ENCODE data around the gene S1PR1. TPM values are rescaled to one million over a fixed set of nuclear protein-coding genes. Genes with fewer than 3 reads are reported as not detected.
A peak's percentile ranks its signal among the peaks of the same experiment; 100 is the strongest.
"Not testable (repeated sequence)": the region's sequence is repeated elsewhere in the genome, so short reads cannot be mapped to it uniquely, and the experiment has no call there.

The S1PR1 gene
- total RNA-seq, 1 experiment from 2014 or later = not detected

DNA sequence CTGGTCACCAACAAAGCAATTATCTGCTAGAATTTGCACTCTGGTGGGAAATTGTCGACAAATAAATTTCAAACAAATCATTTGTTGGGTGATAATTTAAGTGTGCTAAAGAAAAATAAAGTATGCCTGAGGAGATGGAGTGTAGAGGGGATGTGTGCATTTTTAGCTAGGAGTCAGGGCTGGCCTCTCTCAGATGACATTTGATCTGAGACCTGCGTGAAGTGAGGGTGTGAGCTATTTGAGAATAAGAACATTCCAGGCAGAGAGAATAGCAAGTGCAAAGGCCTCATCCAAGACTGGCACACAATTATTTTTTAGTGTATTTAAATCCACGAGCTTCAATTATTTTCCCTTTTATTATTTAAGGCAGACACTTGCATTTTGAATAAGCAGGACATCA, 19.7 kb upstream of the S1PR1 start:
- DNase-seq (ENCODE audit: low read depth) = no peak
- in situ Hi-C loops (cut with HindIII; ENCODE audit: low pct_unique_long_range_greater_than_20kb, low sequenced_read_pairs) = no loop called here

DNA sequence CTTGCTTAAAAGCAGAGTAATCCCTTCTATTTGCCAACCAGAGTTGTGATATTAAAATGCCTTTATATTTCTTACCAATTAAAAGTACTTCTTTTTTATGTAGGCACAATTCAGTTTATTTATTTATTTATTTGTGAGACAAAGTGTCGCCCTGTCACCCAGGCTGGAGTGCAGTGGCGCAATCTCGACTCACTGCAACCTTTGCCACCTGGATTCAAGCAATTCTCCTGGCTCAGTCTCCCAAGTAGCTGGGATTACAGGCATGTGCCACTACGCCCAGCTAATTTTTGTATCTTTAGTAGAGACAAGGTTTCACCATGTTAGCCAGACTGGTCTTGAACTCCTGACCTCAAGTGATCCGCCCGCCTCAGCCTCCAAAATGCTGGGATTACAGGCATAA, 17.9 kb upstream of the S1PR1 start:
- in situ Hi-C loops (cut with HindIII; ENCODE audit: low pct_unique_long_range_greater_than_20kb, low sequenced_read_pairs); DNase-seq (ENCODE audit: low read depth): not testable (repeated sequence)

- in situ Hi-C loops (cut with HindIII; ENCODE audit: low pct_unique_long_range_greater_than_20kb, low sequenced_read_pairs) = no loop called here
- DNase-seq (ENCODE audit: low read depth) = no peak
Observed at GRCh38 chr1:101219924-101220870, 16.6 kb upstream of the S1PR1 start.

- DNase-seq (ENCODE audit: low read depth) = no peak
- in situ Hi-C loops (cut with HindIII; ENCODE audit: low pct_unique_long_range_greater_than_20kb, low sequenced_read_pairs) = no loop called here
Observed at GRCh38 chr1:101220906-101221305, 15.9 kb upstream of the S1PR1 start.

DNA sequence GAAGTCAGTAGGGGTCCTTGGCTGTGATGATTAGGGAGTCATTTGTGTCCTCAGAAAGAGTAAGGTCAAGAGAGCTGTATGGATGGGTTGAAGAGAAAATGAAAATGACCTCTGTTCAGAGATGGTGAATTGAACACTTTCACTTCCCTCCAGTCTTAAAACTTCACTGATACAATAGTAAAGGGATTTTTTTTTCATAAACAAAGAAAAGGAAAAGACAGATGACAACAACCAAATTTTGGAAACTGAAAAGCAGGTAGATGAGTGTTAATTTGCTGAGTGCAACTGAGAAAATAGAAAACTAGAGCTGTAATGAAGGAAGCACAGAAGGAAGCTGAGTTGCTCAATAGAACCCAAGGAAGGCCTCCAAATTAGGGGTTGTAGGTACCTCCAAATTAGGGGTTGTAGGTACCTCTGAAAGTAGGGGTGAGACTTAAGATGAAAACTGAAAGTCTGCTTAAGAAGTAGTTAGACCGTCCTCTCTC, 14.8 kb upstream of the S1PR1 start:
- DNase-seq (ENCODE audit: low read depth) = no peak
- in situ Hi-C loops (cut with HindIII; ENCODE audit: low pct_unique_long_range_greater_than_20kb, low sequenced_read_pairs) = no loop called here

GRCh38 chr1:101227837-101228236, 9.0 kb upstream of the S1PR1 start:
- in situ Hi-C loops (cut with HindIII; ENCODE audit: low pct_unique_long_range_greater_than_20kb, low sequenced_read_pairs) = no loop called here
- DNase-seq (ENCODE audit: low read depth) = no peak

DNA sequence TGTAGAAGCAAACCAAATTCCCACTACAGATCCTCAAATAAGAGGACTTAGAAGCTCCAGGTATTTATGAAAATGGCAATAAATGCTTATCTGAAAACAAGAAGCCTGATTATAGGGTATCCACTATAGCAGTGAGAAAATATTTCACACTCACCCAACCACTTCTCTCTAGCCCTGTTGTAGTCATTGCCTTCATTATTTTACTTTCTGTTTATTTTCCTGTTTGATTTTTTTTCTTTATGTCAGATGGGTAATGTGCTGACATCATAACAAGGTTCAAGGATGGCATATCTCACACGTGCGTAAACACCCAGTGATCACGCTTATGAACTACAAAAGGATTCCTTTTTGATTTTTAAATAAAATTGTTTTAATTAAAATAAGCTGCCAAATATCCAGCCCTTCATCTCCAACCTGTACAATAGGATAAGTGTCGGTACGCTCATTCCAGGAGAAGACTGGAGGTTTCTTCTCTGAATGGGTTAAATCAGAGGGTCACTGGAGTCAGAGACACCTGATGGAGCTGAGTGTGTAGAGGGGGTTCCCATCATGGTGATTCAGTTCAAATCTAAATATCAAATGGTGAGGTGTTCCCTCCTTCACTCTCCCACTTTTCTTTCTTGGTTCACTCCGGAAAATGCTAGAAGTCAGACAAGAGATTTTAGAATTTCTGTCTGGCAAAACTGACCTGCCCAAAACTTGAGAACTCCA, 8.2 kb upstream of the S1PR1 start:
- DNase-seq (ENCODE audit: low read depth) = no peak
- in situ Hi-C loops (cut with HindIII; ENCODE audit: low pct_unique_long_range_greater_than_20kb, low sequenced_read_pairs) = no loop called here

GRCh38 chr1:101232182-101232581, 4.6 kb upstream of the S1PR1 start:
- DNase-seq (ENCODE audit: low read depth); in situ Hi-C loops (cut with HindIII; ENCODE audit: low pct_unique_long_range_greater_than_20kb, low sequenced_read_pairs): not testable (repeated sequence)

DNA sequence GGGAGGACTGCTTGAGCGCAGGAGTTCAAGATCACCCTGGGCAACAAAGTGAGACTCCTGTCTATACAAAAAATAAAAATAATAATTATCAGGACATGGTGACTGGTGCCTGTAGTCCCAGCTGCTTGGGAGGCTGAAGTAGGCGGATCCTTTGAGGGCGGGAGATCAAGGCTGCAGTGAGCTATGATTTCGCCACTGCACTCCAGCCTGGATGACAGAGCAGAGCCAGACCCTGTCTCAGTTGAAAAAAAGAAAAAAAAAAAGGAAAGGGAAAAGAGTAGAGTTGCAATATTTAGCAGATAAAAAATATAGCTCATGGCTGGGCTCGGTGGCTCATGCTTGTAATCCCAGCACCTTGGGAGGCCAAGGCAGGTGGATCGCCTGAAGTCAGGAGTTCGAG, 3.3 kb upstream of the S1PR1 start:
- no peak for DNase-seq (ENCODE audit: low read depth)
- in situ Hi-C loops (cut with HindIII; ENCODE audit: low pct_unique_long_range_greater_than_20kb, low sequenced_read_pairs) = no loop called here

DNA sequence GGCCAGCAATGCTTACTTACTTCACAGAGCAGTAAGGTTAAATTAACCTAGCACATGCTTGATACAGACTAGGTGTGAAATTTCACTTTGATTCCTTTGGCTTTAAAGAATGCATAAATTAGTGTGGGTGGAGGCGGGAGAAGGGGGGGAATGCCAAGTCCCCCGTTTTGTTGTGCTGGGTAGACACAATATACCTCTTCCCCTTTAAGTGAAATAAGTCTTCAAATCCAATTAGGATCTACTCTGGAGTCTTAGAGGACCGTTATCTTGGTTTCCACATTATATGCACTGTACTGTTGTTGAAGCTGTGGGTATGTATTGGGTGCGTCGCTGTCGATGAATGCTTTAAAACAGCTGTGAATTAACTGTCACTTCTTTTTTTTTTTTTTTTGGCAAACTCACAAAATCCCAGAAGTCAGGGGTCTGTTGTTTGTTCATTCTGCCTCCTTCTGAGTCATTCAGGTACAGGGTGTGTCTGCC, 1.6 kb upstream of the S1PR1 start:
- no peak for DNase-seq (ENCODE audit: low read depth)
- in situ Hi-C loops (cut with HindIII; ENCODE audit: low pct_unique_long_range_greater_than_20kb, low sequenced_read_pairs) = no loop called here

DNA sequence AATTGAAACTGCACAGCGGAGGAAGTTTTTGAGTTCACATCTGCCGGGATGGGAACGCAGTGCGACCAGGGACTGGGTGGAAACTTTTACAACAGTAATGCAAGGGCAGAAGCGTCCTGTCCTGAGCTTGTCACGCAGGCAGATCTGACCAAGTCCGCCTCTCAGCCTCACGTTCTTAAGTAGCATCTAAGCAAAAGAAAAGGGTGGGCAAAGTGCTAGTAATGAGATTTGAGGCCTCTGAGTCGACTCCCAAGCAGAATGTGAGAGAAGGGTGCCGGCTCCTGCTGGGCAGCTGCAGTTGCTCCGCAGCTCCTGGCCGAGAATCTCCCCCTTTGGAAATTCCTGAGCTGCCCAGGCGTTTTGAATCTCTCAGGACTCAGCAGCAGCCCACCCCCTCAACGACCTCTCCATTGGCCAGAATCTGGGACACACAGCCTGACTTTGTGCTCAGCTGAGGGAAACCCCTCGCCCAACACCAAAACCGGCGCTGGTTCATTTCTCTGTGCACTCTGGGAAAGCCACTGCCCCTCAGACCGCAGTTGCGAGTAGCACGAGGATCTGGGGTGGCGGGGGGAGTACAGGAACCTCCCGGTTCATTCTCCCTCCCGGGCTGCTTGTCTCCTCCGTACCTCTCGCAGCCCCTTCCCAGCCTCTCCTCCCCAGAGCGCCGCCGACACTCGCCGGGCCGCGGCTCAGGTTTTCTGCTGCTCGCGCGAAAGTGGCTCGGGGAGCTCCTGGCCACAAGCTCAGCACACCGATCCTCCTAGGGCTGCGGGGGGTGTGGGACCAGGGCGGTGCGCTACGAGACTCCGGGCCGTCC, 913 bp upstream of the S1PR1 start:
- in situ Hi-C loops (cut with HindIII; ENCODE audit: low pct_unique_long_range_greater_than_20kb, low sequenced_read_pairs) = no loop called here
- no peak for DNase-seq (ENCODE audit: low read depth)

GRCh38 chr1:101237229-101237837, 514 bp downstream of the S1PR1 start:
- in situ Hi-C loops (cut with HindIII; ENCODE audit: low pct_unique_long_range_greater_than_20kb, low sequenced_read_pairs) = no loop called here
- DNase-seq (ENCODE audit: low read depth) = no peak

DNA sequence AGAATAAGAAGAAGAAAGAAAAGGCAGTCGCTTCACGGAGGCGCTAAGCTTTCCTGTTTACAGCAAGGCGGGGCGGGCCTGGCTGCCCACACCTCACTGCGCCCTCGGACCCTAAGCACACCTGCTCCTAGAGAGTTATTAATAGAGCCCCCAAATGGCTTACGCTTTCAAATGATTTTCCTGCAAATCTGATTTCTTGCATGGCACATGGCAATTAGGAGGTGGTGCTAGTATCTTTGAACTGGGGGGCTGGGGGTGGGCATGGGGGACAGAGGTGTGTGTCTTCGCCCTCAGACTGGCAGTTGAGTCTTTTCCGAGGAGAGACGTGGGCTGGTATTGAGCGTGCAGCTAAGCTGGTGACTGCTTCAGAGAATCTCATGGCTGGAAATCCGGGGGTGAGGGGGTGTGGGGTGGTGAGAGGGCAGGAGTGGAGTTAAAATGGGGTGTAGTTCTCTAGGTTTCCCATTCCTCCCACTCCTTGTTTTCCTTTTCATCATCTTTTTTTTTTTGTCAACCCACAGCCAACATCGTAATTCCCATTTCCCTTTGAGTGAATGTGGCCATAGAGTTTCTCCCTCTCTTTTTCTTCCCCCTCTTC, 1.3 kb downstream of the S1PR1 start:
- no peak for DNase-seq (ENCODE audit: low read depth)
- in situ Hi-C loops (cut with HindIII; ENCODE audit: low pct_unique_long_range_greater_than_20kb, low sequenced_read_pairs) = no loop called here

GRCh38 chr1:101238681-101239094, 1.9 kb downstream of the S1PR1 start:
- in situ Hi-C loops (cut with HindIII; ENCODE audit: low pct_unique_long_range_greater_than_20kb, low sequenced_read_pairs) = no loop called here
- DNase-seq (ENCODE audit: low read depth) = peak; percentile 62

DNA sequence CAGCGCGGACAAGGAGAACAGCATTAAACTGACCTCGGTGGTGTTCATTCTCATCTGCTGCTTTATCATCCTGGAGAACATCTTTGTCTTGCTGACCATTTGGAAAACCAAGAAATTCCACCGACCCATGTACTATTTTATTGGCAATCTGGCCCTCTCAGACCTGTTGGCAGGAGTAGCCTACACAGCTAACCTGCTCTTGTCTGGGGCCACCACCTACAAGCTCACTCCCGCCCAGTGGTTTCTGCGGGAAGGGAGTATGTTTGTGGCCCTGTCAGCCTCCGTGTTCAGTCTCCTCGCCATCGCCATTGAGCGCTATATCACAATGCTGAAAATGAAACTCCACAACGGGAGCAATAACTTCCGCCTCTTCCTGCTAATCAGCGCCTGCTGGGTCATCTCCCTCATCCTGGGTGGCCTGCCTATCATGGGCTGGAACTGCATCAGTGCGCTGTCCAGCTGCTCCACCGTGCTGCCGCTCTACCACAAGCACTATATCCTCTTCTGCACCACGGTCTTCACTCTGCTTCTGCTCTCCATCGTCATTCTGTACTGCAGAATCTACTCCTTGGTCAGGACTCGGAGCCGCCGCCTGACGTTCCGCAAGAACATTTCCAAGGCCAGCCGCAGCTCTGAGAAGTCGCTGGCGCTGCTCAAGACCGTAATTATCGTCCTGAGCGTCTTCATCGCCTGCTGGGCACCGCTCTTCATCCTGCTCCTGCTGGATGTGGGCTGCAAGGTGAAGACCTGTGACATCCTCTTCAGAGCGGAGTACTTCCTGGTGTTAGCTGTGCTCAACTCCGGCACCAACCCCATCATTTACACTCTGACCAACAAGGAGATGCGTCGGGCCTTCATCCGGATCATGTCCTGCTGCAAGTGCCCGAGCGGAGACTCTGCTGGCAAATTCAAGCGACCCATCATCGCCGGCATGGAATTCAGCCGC, 2.5 kb downstream of the S1PR1 start:
- no peak for DNase-seq (ENCODE audit: low read depth)
- in situ Hi-C loops (cut with HindIII; ENCODE audit: low pct_unique_long_range_greater_than_20kb, low sequenced_read_pairs) = no loop called here

GRCh38 chr1:101240041-101240430, 3.2 kb downstream of the S1PR1 start:
- DNase-seq (ENCODE audit: low read depth) = no peak
- in situ Hi-C loops (cut with HindIII; ENCODE audit: low pct_unique_long_range_greater_than_20kb, low sequenced_read_pairs) = no loop called here

All from Caki2 (cell line).